Activated CD8-positive, alpha-beta memory T cell treated with anti-CD3 and anti-CD28 coated beads, Interleukin-2, amount 50 U/mL, for 24 hours (primary cell): ENCODE data around the gene CCDC200.
"Not testable (repeated sequence)": the region's sequence is repeated elsewhere in the genome, so short reads cannot be mapped to it uniquely, and the experiment has no call there.

Experiments used
- DNase-seq: peaks from one replicate; pipeline ENCODE4 v3.0.0-alpha.2; 2020; ENCODE audit errors: extremely low read depth

CCDC200 gene

GRCh38 chr17:43216369-43216761 lies 12.1 kb downstream of the CCDC200 start:
- no peak for DNase-seq

DNA sequence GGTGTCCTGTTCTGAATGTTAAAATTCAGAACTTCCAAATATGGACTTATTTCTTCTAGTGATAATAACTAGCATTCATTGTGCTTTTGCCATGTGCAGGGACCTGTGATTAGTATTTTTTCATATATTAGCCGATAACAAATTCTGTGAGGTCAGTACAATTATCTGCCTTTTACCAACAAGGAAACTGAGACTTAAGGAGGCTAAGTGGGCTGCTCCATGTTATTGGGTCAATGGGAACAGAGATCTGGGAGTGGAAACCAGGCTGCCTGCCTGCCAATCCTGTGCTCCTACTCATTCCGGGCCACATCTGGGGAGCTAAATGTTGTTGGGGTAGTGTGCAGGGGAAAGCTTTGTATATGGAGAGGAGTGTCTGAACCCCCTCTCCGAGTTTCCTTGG lies 13.1 kb downstream of the CCDC200 start:
- DNase-seq, result no peak

DNA sequence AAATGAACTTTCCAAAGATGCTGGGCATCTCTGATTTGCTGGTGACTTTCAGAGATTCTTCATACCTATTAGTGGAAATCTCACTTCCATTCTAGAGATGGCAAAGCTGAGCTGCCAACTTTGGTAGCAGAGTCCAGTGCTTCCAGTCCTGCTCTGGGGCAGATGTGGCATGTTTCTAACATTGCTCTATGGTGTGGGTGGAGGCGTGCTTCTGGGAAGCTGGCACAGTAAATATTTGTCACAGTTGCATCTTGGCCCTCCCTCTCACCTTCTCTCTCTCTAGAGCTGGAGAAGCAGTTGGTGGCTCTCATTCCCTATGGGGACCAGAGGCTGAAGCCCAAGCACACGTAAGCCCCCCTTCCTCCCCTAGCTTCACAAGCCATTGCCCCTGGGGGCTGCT lies 14.9 kb downstream of the CCDC200 start:
- no peak for DNase-seq

- no peak for DNase-seq
Observed at GRCh38 chr17:43212641-43213490, 15.6 kb downstream of the CCDC200 start.

DNA sequence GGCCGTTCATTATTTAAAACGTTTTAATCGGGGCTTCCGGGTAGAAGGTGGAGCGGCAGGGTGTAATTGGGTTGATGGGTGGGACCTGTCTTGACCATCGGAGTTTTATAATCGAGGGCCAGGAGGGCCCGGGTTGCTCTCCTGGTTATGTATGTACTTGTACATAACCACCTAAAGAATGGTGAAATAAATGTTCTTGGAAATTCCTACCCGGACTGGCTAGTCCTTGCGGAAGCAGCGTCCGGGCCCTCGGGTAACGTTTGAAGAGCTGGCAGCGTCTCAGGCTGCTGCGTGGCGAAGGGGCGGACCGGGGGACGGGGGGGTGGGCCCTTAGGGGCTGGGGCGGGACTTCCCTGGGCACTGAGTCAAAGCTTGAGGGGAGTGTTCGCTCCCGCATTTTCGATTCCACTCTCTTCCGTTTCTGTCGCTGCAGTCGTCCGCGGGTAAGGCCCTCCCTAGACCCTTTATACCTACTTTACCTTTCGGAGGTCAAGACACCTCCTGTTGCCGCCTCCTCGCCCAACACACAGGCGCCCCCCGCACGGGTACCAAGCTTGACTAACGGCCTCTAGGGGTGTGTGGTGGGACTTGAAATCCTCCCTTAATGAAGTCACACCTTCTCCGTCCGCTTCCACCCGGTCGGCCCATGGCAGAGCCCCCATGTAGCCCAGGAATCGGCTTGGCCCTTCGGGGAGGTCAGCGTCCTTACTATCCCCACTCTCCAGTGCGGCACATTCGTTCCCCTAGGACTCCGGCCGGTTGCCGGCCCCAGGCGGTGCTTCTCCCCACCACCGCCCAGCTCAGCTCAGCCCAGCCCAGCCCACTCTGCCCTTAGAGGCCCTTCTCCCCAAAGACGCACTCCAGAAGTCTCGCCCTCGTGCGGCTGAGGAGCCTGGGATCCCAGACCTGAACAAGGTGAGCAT lies 16.7 kb downstream of the CCDC200 start, which contains the start of gene TMEM106A:
Gene TMEM106A, plus strand, starts transcription at position 396 of the 923 bp plus-strand sequence. CDS start 1,167 bp downstream, outside the sequence.
- peak; percentile 28 for DNase-seq

- DNase-seq, result no peak
Observed at GRCh38 chr17:43211123-43211479, 17.3 kb downstream of the CCDC200 start.

DNA sequence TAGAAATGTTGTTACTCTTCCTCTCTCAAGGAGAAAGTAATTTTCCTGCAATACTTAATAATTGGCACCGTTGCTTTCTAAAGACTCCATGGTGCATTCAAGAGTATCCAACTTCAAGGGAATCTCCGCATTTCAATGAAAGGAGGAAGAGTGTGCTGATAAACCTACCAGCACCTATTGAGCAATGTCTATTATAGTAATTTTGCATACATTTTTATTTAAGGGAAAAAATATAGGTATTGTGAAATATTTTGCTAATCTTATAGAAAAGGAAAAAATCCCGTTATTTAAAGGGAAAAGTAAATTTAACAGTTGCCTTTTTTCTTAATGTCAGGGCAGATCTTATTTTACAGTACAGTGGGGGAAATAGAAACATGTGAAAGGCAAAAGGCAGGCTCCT lies 17.8 kb downstream of the CCDC200 start:
- no peak for DNase-seq

- not testable (repeated sequence) for DNase-seq
Observed at GRCh38 chr17:43203013-43203412, 25.4 kb downstream of the CCDC200 start.

- DNase-seq, result no peak
Observed at GRCh38 chr17:43200127-43200526, 28.3 kb downstream of the CCDC200 start.

- DNase-seq, result no peak
Observed at GRCh38 chr17:43199633-43200032, 28.8 kb downstream of the CCDC200 start.

DNA sequence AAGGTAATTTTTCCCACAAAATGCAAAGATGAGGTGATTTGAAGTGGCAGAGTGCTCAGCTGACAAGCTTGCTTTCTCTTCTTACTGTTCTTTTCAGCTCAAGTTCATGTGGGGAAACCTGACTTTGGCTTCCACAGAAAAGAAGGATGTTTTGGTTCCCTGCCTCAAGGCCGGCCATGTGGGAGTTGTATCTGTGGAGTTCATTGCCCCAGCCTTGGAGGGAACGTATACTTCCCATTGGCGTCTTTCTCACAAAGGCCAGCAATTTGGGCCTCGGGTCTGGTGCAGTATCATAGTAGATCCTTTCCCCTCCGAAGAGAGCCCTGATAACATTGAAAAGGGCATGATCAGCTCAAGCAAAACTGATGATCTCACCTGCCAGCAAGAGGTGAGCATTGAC lies 35.2 kb downstream of the CCDC200 start:
- DNase-seq, result no peak

DNA sequence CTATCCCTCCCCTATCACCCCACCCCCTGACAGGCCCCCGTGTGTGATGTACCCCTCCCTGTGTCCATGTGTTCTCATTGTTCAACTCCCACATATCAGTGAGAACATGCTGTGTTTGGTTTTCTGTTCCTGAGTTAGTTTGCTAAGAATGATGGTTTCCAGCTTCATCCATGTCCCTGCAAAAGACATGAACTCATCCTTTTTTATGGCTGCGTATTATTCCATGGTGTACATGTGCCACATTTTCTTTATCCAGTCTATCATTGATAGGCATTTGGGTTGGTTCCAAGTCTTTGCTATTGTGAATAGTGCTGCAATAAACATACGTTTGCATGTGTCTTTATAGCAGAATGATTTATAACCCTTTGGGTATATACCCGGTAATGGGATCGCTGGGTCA lies 41.8 kb downstream of the CCDC200 start:
- not testable (repeated sequence) for DNase-seq

GRCh38 chr17:43183921-43184320 lies 44.5 kb downstream of the CCDC200 start:
- DNase-seq, result no peak

DNA sequence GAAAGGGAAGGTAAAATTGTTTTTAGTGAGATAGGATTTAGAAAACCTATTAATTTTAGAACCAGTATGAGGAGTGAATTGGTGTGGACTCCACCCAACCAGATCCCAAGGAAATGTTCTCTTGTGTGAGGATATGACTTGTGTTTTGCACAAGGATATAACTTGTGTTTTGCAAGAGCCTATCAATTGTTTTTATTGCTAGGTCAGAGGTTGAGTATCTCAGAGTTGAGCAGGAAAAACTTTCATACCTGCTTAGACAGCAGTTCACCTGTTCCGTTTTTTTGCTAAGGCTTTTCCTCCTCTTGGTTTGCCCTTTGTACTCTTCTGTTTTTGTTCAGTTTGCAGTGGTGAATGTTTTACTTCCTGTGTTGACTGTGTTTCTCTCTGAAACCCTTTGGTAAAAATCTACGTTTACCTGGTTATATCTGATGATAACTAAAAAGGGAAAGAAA lies 52.3 kb downstream of the CCDC200 start:
- DNase-seq, result no peak

- no peak for DNase-seq
Observed at GRCh38 chr17:43175213-43176118, 53.0 kb downstream of the CCDC200 start.

GRCh38 chr17:43171586-43172487 lies 56.6 kb downstream of the CCDC200 start:
- no peak for DNase-seq
